ENCODE results near the gene ZNF766.

ZNF766 gene

GRCh38 chr19:52307275-52307674 lies 37.9 kb downstream of the ZNF766 start:
- TF ChIP-seq, protein P1, sequence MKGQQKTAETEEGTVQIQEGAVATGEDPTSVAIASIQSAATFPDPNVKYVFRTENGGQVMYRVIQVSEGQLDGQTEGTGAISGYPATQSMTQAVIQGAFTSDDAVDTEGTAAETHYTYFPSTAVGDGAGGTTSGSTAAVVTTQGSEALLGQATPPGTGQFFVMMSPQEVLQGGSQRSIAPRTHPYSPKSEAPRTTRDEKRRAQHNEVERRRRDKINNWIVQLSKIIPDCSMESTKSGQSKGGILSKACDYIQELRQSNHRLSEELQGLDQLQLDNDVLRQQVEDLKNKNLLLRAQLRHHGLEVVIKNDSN (IDR thresholded peaks at IDR 0.05) = 0 out of 2 replicates have a peak, but pooled peaks have one; percentile 10
- no peak for TF ChIP-seq YY1 (IDR thresholded peaks at IDR 0.05; ENCODE audit: low read depth)

- TF ChIP-seq YY1 (IDR thresholded peaks at IDR 0.05; ENCODE audit: low read depth) (no peak), EP300 (IDR thresholded peaks at IDR 0.05; ENCODE audit: borderline replicate concordance) (no peak), NFIC (IDR thresholded peaks at IDR 0.05) (no peak), FOXM1 (IDR thresholded peaks at IDR 0.05; ENCODE audit: borderline replicate concordance, low read depth) (no peak), REST (IDR thresholded peaks at IDR 0.05; ENCODE audit: low read depth) (no peak)
Observed at GRCh38 chr19:52322429-52322828, 53.0 kb downstream of the ZNF766 start.

DNA sequence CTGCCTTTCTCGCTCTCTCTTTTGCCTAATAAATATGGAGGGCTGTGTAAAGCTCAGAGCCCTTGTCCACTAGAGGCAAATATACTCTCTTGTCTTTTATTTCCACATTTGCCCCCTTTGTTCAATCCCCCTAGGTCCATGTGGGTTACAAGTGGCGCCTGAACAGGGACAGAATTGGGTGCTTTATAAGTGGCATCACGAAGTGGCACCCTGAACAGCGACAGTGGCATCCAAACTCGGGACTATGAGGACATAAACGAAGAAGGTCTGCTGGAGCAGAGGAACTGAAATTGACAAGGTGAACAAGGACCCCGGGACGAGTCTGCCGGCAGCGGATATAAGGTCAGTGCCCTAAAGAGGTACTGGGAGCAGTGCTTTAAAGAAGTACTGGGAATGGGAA lies 62.4 kb downstream of the ZNF766 start:
- TF ChIP-seq, protein P1 (IDR thresholded peaks at IDR 0.05) = no peak
- no peak for TF ChIP-seq FOXM1 (IDR thresholded peaks at IDR 0.05; ENCODE audit: borderline replicate concordance, low read depth)
- no peak for TF ChIP-seq YY1 (IDR thresholded peaks at IDR 0.05; ENCODE audit: low read depth)
- TF ChIP-seq ZBTB7A (IDR thresholded peaks at IDR 0.05; ENCODE audit: low read depth) = no peak
- TF ChIP-seq CREB1 (IDR thresholded peaks at IDR 0.05; ENCODE audit: low read depth) = no peak
- TF ChIP-seq TAF1 (IDR thresholded peaks at IDR 0.05; ENCODE audit: low read depth) = no peak
- no peak for TF ChIP-seq TEAD4 (IDR thresholded peaks at IDR 0.05)
- no peak for TF ChIP-seq CEBPB (IDR thresholded peaks at IDR 0.05)
- TF ChIP-seq TCF12 (IDR thresholded peaks at IDR 0.05; ENCODE audit: low read depth) = no peak
- TF ChIP-seq EP300 (IDR thresholded peaks at IDR 0.05; ENCODE audit: borderline replicate concordance) = no peak
- no peak for TF ChIP-seq REST (IDR thresholded peaks at IDR 0.05; ENCODE audit: low read depth)
- no peak for TF ChIP-seq NFIC (IDR thresholded peaks at IDR 0.05)
- TF ChIP-seq RAD21 (IDR thresholded peaks at IDR 0.05; ENCODE audit: low read depth) = no peak
- TF ChIP-seq MAX (IDR thresholded peaks at IDR 0.05) = no peak

GRCh38 chr19:52335768-52336116 lies 66.4 kb downstream of the ZNF766 start:
- TF ChIP-seq EGR1 (IDR thresholded peaks at IDR 0.05) (no peak), YY1 (IDR thresholded peaks at IDR 0.05; ENCODE audit: low read depth) (no peak), MAX (IDR thresholded peaks at IDR 0.05) (no peak), RAD21 (IDR thresholded peaks at IDR 0.05; ENCODE audit: low read depth) (no peak), CEBPB (IDR thresholded peaks at IDR 0.05) (no peak), TCF12 (IDR thresholded peaks at IDR 0.05; ENCODE audit: low read depth) (no peak), TAF1 (IDR thresholded peaks at IDR 0.05; ENCODE audit: low read depth) (no peak), NFIC (IDR thresholded peaks at IDR 0.05) (no peak), TEAD4 (IDR thresholded peaks at IDR 0.05) (no peak), REST (IDR thresholded peaks at IDR 0.05; ENCODE audit: low read depth) (no peak), CREB1 (IDR thresholded peaks at IDR 0.05; ENCODE audit: low read depth) (no peak), ZBTB7A (IDR thresholded peaks at IDR 0.05; ENCODE audit: low read depth) (no peak), FOXM1 (IDR thresholded peaks at IDR 0.05; ENCODE audit: borderline replicate concordance, low read depth) (no peak), EP300 (IDR thresholded peaks at IDR 0.05; ENCODE audit: borderline replicate concordance) (no peak)
- TF ChIP-seq, protein P1 (IDR thresholded peaks at IDR 0.05) = no peak
